WTC11 (cell line): ENCODE data around the gene PTGIS. TPM values are rescaled to one million over a fixed set of nuclear protein-coding genes. Genes with fewer than 3 reads are reported as not detected.

ENCODE experiments used
- ATAC-seq: fragments of 200-7000 bp; cut with Tn5 transposase; 2 replicates; pipeline ENCODE4 v1.10.0; 2021; ENCODE audit warnings: mild to moderate bottlenecking, moderate library complexity
- CTCF ChIA-PET: fragments of 300-600 bp; sonication (Branson Sonifier 250); formaldehyde crosslinking; loops from one replicate; lab custom pipeline; 2021; ENCODE audit warnings: antibody characterized with exemption; lab: Charles Lee
- POLR2A ChIA-PET: fragments of 350-600 bp; sonication (Branson Sonifier 250); formaldehyde crosslinking; loops from one replicate; lab custom pipeline; 2021; ENCODE audit warnings: antibody characterized with exemption; lab: Charles Lee
- DNase-seq: peaks from one replicate; pipeline ENCODE4 v3.0.0; 2021; ENCODE audit warnings: low spot score
- H3K27ac Mint-ChIP-seq: 2 replicates; pipeline ENCODE4 v1.8.0; 2021; ENCODE audit warnings: mixed read lengths
- H3K27me3 Mint-ChIP-seq: 2 replicates; pipeline ENCODE4 v1.8.0; 2021; ENCODE audit warnings: low read depth, mild to moderate bottlenecking, moderate library complexity, mixed read lengths
- H3K36me3 Mint-ChIP-seq: 2 replicates; pipeline ENCODE4 v1.8.0; 2021; ENCODE audit warnings: mixed read lengths
- H3K4me1 Mint-ChIP-seq: 2 replicates; pipeline ENCODE4 v1.8.0; 2022; ENCODE audit warnings: mixed read lengths
- H3K4me3 Mint-ChIP-seq: 2 replicates; pipeline ENCODE4 v1.8.0; 2021; ENCODE audit warnings: mild to moderate bottlenecking, moderate library complexity, mixed read lengths
- H3K9me3 Mint-ChIP-seq: 2 replicates; pipeline ENCODE4 v1.8.0; 2021; ENCODE audit warnings: mixed read lengths
- ATF1 ChIP-seq: sonication (generic); formaldehyde crosslinking; IDR thresholded peaks from 2 replicates; pipeline ENCODE4 v1.8.1; 2023; ENCODE audit warnings: mild to moderate bottlenecking, moderate library complexity, missing genetic modification reagents
- FOXJ3 ChIP-seq: sonication (generic); formaldehyde crosslinking; IDR thresholded peaks from 2 replicates; pipeline ENCODE4 v1.9.0; 2021; ENCODE audit warnings: missing genetic modification reagents, mild to moderate bottlenecking, borderline replicate concordance
- FOXK1 ChIP-seq: sonication (generic); formaldehyde crosslinking; IDR thresholded peaks from 2 replicates; pipeline ENCODE4 v1.8.0; 2022; ENCODE audit warnings: mild to moderate bottlenecking, moderate library complexity, missing genetic modification reagents
- KAT7 ChIP-seq: sonication (generic); formaldehyde crosslinking; IDR thresholded peaks from 2 replicates; pipeline ENCODE4 v1.8.1; 2023; ENCODE audit warnings: missing genetic modification reagents, mild to moderate bottlenecking, borderline replicate concordance
- MAX ChIP-seq: sonication (generic); formaldehyde crosslinking; IDR thresholded peaks from 2 replicates; pipeline ENCODE4 v1.8.0; 2022; ENCODE audit warnings: mild to moderate bottlenecking, missing genetic modification reagents
- PRDM15 ChIP-seq: sonication (generic); formaldehyde crosslinking; IDR thresholded peaks from 2 replicates; pipeline ENCODE4 v1.8.0; 2022; ENCODE audit warnings: missing genetic modification reagents
- STAT6 ChIP-seq: sonication (generic); formaldehyde crosslinking; conservative IDR thresholded peaks from 2 replicates; pipeline ENCODE4 v1.8.1; 2023; ENCODE audit warnings: mild to moderate bottlenecking, low read depth, missing genetic modification reagents, moderate library complexity
- TCF7 ChIP-seq: sonication (generic); formaldehyde crosslinking; IDR thresholded peaks from 2 replicates; pipeline ENCODE4 v1.8.0; 2022; ENCODE audit warnings: mild to moderate bottlenecking, low read depth, missing genetic modification reagents, moderate library complexity
- TP53 ChIP-seq: sonication (generic); formaldehyde crosslinking; IDR thresholded peaks from 2 replicates; pipeline ENCODE4 v1.8.1; 2023; ENCODE audit warnings: mild to moderate bottlenecking, missing genetic modification reagents
- ZNF138 ChIP-seq: sonication (generic); formaldehyde crosslinking; conservative IDR thresholded peaks from 2 replicates; pipeline ENCODE4 v1.8.1; 2022; ENCODE audit warnings: mild to moderate bottlenecking, moderate library complexity, missing genetic modification reagents
- ZNF232 ChIP-seq: sonication (generic); formaldehyde crosslinking; IDR thresholded peaks from 2 replicates; pipeline ENCODE4 v1.8.0; 2022; ENCODE audit warnings: mild to moderate bottlenecking, missing genetic modification reagents
- ZNF425 ChIP-seq: fragments of 250-450 bp; sonication (Bioruptor Pico); conservative IDR thresholded peaks from 2 replicates; pipeline ENCODE4 v1.9.0; 2021; ENCODE audit warnings: mild to moderate bottlenecking
- total RNA-seq: library from RNA; stranded (reverse); gene quantifications from 3 replicates; pipeline ENCODE4 v1.2.3, GENCODE V29; 2021
- TF ChIP-seq, protein P1 (sequence below): sonication (generic); formaldehyde crosslinking; IDR thresholded peaks from 2 replicates; pipeline ENCODE4 v1.8.1; 2022; ENCODE audit warnings: low read depth, mild to moderate bottlenecking, moderate library complexity, missing genetic modification reagents, borderline replicate concordance
- TF ChIP-seq, protein P2 (sequence below): sonication (generic); formaldehyde crosslinking; IDR thresholded peaks from 2 replicates; pipeline ENCODE4 v1.8.1; 2023; ENCODE audit warnings: mild to moderate bottlenecking, missing genetic modification reagents, moderate library complexity

PTGIS gene
- total RNA-seq, 1 experiment from 2014 or later, result 24.3 TPM

DNA sequence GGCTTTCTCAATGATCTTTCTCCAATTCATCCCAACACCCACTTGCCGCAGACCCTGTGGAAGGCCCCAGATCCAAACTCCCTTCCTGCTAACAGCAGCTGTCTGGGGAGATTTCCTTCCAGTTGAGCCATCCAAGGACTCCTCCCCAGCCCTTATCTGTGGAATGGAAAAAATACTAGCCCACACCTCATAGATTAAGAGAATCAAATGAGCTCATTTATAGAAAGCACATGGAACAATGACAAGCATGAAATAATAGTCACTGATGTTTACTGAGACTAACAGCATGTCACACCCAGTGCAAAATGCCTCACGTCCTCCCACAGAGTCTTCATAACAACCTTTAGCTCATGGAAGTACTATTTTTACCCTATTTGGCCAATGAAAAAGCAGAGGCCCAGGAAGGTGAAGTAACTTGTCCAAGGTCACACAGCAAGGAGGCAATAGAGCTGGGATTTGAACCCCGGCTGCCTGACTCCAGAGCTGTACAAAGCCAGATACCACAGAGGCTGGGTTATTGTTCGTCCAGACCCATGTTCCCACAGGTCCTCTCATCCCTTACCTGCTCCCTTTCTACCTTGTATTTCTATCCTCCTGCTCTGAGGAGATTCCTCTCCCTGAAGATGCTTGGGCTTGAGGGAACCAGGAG, 23.4 kb upstream of the PTGIS start:
- POLR2A ChIA-PET, result no interaction called here
- no peaks in the 10 kb centered on the region for H3K36me3 Mint-ChIP-seq
- TF ChIP-seq ZNF138 (CRISPR knock-in tag), result no peak
- TF ChIP-seq MAX, result no peak
- TF ChIP-seq KAT7, result no peak
- TF ChIP-seq TCF7 (CRISPR knock-in tag), result no peak
- TF ChIP-seq, protein P1, sequence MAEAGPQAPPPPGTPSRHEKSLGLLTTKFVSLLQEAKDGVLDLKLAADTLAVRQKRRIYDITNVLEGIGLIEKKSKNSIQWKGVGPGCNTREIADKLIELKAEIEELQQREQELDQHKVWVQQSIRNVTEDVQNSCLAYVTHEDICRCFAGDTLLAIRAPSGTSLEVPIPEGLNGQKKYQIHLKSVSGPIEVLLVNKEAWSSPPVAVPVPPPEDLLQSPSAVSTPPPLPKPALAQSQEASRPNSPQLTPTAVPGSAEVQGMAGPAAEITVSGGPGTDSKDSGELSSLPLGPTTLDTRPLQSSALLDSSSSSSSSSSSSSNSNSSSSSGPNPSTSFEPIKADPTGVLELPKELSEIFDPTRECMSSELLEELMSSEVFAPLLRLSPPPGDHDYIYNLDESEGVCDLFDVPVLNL (CRISPR knock-in tag), result no peak
- no peak for TF ChIP-seq PRDM15 (CRISPR knock-in tag)
- TF ChIP-seq ZNF232, result no peak
- no peak for TF ChIP-seq STAT6 (CRISPR knock-in tag)
- no peak for TF ChIP-seq ATF1 (CRISPR knock-in tag)
- TF ChIP-seq FOXJ3 (CRISPR knock-in tag), result no peak
- TF ChIP-seq FOXK1, result no peak
- TF ChIP-seq, protein P2, sequence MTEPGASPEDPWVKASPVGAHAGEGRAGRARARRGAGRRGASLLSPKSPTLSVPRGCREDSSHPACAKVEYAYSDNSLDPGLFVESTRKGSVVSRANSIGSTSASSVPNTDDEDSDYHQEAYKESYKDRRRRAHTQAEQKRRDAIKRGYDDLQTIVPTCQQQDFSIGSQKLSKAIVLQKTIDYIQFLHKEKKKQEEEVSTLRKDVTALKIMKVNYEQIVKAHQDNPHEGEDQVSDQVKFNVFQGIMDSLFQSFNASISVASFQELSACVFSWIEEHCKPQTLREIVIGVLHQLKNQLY, result no peak
- TF ChIP-seq TP53, result no peak
- TF ChIP-seq ZNF425 (CRISPR knock-in tag), result no peak
- TF ChIP-seq, all 79 proteins: peak for 0
- CTCF ChIA-PET, result interaction anchor here (0.9 kb wide), 1 partner anchor 50 kb away, joined by 6 read pairs; no protein-coding TSS in a partner anchor
- peaks cover 6% of the 10 kb centered on the region; the same call in 1 of the 2 replicates for H3K4me1 Mint-ChIP-seq
- H3K27me3 Mint-ChIP-seq, result no peaks in the 10 kb centered on the region; the same call in none of the 2 replicates
- H3K9me3 Mint-ChIP-seq, result no peaks in the 10 kb centered on the region
- ATAC-seq, result no peak
- H3K27ac Mint-ChIP-seq, result no peak overlapping the region; the same call in 1 of the 2 replicates
- DNase-seq, result no peak
- no peak overlapping the region for H3K4me3 Mint-ChIP-seq
